Activated T-helper 1 cell treated with anti-CD3 and anti-CD28 coated beads, Interleukin-2, amount 50 U/mL, for 16 hours (primary cell): ENCODE data around the gene RLF.
A peak's percentile ranks its signal among the peaks of the same experiment; 100 is the strongest.

ENCODE experiments used
- DNase-seq, 2 donors: peaks; one replicate each; pipeline ENCODE4 v3.0.0-alpha.2; 2020; ENCODE audit warnings: low read depth in 1 of 2, low spot score in 1 of 2

The RLF gene

GRCh38 chr1:40161125-40161887 is at the start of gene RLF:
TSS of gene RLF (plus strand) at chr1:40161387. CDS start at chr1:40161400, 13 bp downstream.
- peak; percentile 89 to 92 for DNase-seq

- no peak for DNase-seq
Observed at GRCh38 chr1:40114400-40114799, 46.8 kb upstream of the RLF start.

- DNase-seq: no peak
Observed at GRCh38 chr1:40120128-40120527, 41.1 kb upstream of the RLF start.

- DNase-seq: no peak
Observed at GRCh38 chr1:40122855-40123254, 38.3 kb upstream of the RLF start.

- DNase-seq: no peak
Observed at GRCh38 chr1:40130892-40131291, 30.3 kb upstream of the RLF start.

GRCh38 chr1:40132383-40133311 is 28.5 kb upstream of the RLF start:
- DNase-seq: no peak

GRCh38 chr1:40133312-40133665 is 27.9 kb upstream of the RLF start:
- no peak for DNase-seq

GRCh38 chr1:40133839-40134238 is 27.3 kb upstream of the RLF start:
- no peak for DNase-seq

- DNase-seq: no peak
Observed at GRCh38 chr1:40140211-40140973, 20.8 kb upstream of the RLF start.

- no peak for DNase-seq
Observed at GRCh38 chr1:40141878-40142535, 19.2 kb upstream of the RLF start.

- peak in 1 of 2 donors; percentile 13 for DNase-seq
Observed at GRCh38 chr1:40143891-40144575, 17.2 kb upstream of the RLF start.

- DNase-seq: no peak
Observed at GRCh38 chr1:40151457-40152079, 9.6 kb upstream of the RLF start.

GRCh38 chr1:40153073-40153770 is 8.0 kb upstream of the RLF start:
- no peak for DNase-seq

- DNase-seq: no peak
Observed at GRCh38 chr1:40155135-40155534, 6.1 kb upstream of the RLF start.

GRCh38 chr1:40155910-40156309 is 5.3 kb upstream of the RLF start:
- DNase-seq: no peak

- no peak for DNase-seq
Observed at GRCh38 chr1:40160806-40161124, 422 bp upstream of the RLF start.

GRCh38 chr1:40161888-40162397 is 756 bp downstream of the RLF start:
- DNase-seq: no peak

GRCh38 chr1:40162753-40163441 is 1.7 kb downstream of the RLF start:
- no peak for DNase-seq

GRCh38 chr1:40167317-40167716 is 6.1 kb downstream of the RLF start:
- DNase-seq: no peak
